GM19025 (cell line): ENCODE measurements around the gene ELMOD1.

Source experiments
- ATAC-seq: cut with Tn5 transposase; IDR thresholded peaks from one replicate; pipeline ENCODE4 v1.9.1; 2021; ENCODE audit warnings: mild to moderate bottlenecking, low read depth, moderate library complexity; ENCODE audit not compliant: unreplicated experiment

ELMOD1 gene

DNA sequence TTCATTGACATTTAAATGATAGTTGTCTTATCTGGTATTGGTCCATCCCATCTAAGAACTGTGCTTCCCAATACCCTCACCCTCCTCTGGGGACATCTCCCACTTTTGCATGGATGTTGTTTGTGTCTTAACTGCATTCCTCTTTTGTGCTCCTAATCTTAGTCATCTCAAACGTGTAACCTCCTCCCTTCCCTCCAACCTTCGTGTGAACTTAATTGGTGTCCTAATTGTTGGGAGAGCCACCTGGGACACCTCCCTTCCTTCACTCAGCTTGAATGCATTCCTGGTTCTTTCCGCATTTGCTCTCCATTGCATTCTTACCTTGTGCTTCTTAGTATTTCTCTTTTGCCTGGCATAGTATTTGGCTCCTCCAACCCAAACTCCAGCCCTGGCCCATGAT lies 9.8 kb upstream of the ELMOD1 start:
- ATAC-seq: no peak

DNA sequence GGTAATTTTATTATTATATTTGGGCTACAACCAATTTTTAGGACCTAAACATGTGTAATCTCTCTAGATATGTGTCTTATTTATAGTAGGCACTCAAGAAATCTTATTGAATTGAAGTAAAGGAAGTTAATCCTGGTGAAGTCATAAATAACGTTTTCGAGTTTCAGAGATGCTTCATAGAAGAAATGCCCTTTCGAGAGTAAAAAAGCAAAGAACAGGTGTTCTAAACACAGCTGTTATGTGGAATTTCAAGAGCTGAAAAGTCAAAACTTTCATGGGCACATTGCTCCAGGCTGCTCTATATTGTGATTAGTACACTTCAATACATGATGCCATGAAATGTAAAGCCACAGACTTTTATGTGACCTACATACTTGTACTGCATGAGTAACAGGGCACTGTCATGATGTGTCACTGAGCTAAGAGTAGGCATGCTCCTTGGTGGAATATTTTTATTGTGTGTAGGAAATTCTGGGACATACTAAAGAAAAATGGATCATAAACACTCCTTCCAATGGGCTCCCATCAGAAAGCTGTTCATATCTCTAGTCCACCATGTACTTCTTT lies 7.2 kb upstream of the ELMOD1 start:
- ATAC-seq: no peak

DNA sequence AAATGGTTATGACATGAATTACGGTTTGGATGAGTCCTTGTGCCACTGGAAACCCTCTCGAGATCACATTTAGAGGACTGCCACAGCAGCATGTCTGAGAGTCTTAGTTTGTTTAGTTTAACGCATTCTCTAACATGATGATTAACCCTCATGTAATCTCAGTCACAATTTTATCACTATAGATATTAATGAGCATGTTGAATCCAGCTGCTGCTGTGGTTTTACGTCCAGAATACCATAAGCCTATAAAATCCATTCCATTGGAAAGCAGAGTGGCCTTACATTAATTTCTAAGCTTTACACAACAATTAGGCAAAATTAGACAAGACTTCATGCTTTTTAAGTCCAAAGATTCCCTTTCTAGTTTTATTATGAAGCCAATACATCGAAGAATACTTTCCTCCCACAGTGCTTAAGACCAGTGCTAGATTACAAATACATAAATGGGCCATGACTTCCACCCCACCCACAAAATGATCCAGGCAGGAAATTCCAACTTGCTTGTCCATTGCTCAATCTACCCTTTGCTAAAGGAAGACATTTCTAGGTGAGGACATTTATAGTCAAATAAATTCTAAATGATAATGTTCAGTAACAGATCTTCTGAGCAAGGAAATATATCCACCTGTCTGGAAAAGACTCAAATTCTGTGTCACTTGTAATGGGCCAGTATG lies 3.5 kb upstream of the ELMOD1 start:
- ATAC-seq: no peak

DNA sequence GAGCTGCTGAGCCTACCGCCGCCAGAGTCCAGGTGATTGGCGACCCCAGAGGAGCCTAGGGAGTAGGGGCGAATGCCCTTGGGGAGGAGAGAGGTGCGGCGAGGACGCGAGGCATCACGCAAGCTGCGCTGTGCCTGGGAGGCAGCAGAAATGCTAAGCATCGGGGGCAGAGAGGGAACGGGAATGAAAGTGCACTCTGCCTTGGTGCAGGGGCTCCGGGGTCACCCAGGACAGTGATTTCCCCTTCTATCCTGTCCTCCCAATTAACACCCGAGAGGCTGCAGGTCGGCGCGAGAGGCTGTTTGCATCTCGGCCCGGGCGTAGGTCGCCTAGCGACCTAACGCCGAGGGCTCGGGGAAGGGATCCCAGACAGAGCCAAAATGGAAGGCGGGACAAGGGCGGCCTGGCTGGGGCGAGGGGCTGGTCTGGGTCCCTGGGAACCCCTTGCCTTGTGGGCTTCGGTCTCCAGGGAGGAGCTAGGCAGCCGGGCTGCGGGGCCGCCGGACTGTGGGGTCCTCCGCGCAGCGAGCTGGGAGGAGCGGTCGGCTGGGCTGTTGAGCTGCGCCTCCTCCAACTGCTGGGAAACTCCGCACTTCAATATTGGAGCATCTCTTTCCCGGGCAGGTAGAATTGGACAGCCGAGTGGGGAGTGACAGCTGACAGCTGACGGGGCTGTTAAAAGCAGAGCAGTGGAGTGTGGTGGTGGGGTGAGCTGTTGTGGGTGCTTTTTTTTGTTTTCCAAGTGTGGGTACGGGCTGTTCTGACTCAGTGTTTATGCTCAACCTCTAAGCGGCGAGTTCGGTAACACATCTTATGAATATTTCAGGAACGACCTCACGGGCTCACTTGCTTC lies 657 bp downstream of the ELMOD1 start:
- no peak for ATAC-seq

DNA sequence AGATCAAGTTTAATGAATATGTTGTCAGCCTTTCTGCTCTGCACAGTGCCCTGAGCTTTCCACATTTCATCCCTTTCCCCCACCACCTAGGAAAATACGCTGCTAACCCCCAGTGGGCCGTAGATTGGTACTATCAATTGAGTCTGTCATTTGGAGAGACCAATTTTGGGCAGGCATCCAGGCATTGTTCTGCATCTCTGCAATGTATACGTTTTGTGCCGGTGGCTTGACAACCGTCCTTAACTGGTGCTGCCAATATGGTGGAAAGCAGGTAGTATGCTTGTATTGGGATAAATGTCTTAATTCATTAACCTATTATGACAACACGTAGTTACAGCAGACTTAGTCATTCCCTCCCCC lies 1.3 kb downstream of the ELMOD1 start:
- no peak for ATAC-seq

DNA sequence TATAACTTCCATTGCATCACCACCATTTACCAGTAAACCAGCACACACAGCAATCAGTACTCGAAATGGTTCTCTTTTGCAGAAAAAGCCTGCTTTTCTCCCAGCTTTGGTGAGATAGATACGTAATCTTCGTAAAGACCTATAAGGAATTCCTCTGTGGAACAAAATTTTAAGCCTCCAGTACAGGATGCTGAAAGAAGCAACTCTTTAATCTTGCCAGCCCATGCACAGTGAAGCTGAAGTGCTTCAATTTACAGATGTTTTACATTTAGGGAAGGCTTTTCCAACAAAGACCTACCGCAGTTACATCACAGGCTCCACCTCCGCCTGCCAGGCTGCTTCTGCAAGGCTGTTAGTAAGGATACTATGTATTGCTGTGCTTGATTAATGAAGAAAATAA lies 1.9 kb downstream of the ELMOD1 start:
- ATAC-seq: no peak

DNA sequence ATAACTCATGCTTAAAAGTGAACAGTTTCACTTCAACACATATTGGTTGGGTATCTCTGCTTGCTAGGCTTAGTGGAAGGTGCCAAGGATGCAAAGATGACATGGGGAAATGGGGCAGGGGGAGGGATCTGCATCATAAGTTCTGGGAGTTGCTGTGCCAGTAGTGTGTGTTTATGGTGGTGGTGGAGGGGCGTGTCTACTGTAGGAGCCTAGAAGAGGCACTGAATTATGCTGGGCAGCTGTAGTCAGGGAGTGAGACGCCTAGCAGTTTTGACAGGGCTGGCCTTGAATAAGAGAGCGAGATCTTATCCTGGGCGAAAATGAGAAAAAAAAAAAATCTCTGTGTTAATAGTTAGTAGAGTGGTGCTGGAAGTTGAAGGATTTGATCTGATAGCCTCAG lies 3.0 kb downstream of the ELMOD1 start:
- ATAC-seq: no peak

DNA sequence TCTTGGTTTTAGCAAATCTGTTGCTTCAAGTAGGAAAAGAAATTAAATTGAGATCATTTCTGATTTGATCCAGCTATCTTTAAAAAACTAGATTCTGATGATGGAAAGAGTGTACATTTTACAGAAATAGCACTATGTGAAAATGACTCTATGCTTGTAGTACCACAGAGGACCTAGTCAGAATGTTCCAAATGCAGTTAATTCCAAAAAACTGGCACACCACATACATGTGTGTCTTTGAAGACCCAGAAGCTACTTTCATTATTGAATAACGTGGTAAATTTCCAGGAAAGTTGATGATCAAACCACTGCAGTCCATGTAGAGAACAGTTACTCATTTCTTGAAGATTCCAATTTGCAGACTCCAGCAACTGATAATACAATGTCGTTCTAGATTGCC lies 3.8 kb downstream of the ELMOD1 start:
- no peak for ATAC-seq

DNA sequence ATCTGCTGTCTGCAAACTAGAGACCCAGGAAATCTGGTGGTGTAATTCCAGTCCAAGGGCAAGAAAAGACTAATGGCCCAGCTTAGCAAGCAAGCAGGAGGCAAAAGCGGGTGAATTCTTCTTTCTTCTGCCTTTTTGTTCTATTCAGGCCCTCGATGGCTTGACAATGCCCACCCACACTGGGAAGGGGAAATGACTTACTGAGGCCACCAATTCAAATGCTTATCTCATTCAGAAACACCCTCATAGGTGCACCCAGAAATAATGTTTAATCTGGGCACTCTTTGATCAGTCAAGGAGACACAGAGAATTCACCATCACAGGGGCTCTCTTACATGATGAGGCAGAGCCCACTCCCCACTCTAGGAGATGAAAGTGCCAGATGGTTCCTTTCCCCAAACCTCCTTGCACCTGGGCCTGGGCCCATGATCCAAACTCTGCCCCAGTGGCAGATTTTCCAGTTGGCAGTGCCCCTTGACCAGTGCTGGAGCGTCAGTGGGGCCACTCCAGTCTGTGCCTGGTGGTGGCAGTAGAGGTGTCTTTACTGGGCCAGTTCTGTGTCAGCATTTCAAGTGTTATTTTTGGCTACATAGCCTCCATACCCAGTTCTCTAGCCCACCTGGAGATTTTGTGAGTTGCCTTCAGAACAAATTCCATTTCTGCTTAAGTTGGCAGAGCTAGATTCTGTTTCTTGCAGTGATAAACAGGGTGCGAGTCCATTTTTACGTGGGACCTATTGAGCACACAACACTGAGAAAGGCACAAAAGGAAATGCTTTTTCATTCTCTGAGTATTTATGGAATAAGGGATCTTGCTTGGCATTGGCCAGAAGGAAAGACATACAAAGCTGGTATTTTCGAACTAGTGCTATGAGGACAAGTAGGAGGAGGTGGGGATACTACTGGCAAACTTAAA lies 7.5 kb downstream of the ELMOD1 start:
- ATAC-seq: no peak

DNA sequence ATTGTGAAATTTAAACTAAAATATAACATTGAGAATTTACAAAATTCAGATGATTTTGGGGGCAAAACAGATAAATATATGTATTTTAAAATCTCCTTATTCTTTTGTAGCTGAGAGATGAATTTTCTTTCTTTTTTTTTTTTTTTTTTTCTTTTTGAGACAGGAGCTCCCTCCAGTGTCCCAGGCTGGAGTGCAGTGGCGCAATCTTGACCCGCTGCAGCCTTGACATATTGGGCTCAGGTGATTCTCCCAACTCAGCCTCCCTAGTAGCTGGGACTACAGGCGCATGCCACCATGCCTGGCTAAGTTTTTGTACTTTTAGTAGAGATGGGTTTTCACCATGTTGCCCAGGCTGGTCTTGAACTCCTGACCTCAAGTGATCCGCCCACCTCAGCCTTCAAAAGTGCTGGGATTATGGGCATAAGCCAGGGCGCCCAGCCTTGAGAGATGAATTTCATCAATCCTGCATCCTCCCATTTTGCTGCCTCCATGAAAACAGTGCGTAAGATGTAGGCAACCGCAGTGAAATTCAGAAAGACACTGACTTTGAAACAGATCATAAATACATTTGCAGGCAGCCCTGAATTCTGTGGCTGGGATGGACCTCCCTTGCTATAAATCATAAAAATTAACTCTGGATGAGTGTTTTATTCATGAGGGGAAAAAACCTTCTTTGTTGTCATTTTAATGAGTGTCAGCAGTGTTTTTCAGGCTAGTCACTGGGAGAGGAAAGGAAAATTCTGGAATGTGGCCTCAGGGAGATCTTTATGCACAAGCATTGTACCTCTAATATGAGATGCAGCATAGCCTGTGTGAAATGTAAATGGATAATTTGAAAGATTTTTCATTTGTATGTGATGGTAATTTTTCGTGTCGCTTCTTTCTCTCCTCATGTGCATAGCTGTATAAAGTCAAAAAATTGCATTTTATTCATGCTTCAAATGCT lies 14.4 kb downstream of the ELMOD1 start:
- no peak for ATAC-seq

DNA sequence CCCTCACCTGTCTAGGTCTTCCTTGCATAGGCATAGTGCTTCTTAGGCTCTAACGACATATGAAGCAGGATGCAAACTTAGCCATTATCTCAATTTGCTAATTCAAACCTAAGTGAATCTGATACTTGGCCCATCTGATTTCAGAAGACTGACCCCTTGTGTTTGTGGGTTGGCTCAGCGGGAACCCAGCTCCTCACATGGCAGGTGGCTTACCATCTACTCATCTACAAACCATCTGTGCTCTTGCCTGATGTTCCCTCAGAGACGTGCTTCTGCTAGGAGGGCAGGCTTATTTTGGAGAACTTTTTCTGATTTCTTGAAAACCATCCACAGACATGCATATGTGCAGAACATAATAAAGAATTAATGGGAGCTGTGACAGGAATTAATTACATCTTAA lies 15.2 kb downstream of the ELMOD1 start:
- ATAC-seq: no peak

DNA sequence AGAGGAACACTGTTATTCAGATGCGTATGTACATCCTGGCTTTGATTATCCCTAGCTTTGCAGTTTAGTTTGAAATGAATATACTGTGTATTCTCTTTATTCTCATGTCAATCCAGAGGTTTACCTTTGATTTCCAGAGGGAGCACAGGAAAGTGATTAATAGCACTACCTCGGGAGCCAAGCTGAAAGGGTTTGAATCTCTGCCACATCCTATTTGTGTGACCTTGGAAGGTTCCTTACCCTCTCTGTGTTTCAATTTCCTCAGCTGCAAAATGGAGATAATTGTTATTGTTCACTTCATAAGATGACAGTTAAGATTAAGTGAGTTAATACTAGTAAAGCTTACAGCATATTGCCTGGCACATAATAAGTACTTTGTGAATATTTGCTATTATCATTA lies 17.9 kb downstream of the ELMOD1 start:
- ATAC-seq: no peak

DNA sequence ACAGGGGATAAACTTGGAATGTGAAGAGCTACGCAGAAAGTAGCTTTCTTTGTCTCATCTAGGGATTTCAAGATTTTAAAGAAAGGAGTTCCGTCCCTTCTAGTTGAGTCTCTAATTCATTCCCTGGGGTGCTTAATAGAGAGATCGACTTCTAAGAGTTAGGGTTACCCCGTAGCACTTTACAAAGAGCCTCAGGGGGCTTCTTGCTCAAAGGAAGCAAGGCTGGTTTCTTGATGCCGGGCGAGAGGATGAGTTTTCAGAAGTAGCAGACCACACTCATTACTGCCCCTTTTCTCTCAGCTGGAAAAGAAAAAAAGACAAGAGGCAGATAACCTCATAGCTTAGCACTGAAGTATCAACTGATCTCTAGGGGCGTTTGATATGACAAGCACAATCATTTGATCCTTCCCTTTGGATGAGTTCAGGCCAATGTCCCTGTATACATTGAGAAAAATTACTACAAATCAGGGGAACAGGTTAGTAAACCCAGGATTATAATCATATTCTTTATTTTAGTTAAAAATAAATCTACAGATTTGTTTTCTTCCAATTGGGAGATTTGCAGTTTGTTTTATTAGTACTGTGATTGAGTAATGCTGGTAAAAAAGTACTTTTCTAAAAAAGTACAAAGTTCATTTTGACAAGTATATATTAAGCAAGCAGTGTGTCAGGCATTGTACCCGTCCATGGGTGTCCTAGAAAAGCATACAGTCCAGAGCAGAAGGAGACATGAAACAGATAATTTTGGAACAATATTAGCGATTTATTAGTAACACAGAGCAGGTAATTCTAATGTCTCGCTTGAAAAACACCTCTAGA lies 18.7 kb downstream of the ELMOD1 start:
- no peak for ATAC-seq

DNA sequence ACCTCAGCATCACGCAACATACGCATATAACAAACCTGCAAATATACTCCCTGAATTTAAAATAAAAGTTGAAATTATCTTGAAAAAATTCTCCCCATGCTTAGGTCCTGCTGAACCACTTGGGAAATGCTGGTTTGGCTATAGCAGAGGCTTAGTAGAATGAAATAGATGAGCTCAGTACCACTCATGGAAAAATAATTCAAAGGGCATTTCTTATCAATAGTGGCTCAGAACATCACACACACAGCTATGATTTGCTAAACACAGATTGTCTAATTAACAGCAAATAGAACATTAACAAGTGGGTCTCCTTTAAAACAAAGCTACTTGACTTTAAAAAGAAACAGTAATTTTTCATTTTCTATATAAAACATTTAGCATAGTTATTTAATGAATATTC lies 21.5 kb downstream of the ELMOD1 start:
- no peak for ATAC-seq

DNA sequence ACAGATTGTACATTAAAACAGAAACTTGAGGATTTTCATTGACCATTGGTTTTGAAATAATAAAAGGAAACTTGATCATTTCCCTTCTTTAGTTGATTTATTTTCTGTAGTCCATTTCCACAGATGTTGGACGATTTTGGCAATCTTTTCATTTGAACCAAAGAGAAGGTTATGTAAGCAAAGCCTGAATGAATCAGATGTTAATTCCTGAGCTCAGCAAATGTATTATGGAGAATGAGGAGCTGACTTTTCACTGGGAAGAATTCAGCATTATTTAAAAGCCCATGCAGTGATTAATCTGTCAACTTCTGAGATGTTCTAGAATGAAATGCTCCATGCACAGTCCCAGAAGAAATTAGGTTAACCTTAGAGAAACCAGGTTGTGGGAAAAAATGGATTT lies 29.0 kb downstream of the ELMOD1 start:
- ATAC-seq: no peak

DNA sequence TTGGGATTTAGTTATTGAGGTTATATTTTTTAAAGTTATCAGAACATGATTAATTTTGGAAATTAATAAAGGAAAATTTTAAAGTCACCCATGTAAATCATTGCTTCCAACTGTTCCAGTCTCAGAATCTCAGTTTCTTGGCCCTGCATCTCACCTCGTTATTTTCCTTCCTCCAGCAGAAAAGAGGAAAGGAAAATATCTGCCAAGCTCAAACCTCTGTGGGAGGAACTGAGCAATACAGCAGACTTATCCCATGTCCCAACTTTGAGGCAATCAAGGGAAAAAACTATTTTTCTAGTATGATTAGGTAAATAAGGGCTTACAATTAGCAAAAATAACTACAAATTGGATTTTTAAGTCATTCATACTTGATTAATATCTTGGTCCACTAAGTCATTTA lies 30.1 kb downstream of the ELMOD1 start:
- ATAC-seq: no peak

DNA sequence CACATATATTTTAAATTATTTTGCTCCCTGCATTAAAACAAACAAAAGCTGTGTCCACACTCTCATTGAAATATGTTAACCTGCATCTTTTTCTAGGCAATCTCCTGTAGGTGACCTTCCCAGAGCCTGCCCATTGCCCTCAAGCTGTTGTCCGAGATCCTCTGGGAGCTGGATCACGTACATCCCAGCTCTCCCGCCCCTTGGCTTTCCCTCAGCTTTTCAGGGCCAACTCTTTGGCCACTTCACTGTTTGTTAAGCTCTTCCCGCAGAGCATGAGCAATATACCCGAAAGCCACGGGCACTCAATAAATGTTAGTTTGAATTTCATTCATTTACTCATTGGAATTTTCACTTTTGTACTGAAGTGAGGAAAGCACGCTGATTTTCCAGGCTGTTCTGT lies 32.2 kb downstream of the ELMOD1 start:
- no peak for ATAC-seq

DNA sequence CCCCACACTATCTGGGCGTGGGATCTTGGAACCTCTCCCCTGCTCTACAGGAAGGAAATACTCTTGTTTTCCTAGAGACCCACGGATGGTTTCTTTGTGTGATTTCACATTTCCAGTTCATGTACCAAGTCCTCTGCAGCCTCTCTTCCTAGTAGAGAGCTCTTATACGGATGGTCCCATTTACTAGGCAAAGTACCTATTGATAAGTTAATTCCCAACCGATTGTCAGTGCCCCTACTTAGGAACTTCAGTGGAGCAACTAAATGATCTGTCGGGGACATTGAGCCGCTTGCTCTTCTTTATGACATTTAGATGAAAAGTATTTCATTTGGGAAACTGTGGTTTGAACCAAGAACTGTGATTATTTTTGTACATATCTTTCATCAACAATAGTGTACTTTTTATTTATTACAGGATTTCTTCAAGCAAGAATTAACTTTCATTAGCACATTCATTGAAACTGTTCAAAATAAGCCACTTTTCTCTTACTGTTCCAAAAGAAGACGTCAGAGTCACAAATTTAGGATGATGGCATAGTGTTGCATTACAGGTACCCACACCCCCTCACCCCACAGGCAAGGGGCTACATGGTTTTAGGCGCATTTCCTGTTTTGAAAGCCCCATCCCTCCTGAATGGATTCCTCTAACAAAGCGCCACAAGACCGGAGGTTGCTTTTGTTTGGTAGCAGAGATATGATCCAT lies 34.2 kb downstream of the ELMOD1 start:
- no peak for ATAC-seq

DNA sequence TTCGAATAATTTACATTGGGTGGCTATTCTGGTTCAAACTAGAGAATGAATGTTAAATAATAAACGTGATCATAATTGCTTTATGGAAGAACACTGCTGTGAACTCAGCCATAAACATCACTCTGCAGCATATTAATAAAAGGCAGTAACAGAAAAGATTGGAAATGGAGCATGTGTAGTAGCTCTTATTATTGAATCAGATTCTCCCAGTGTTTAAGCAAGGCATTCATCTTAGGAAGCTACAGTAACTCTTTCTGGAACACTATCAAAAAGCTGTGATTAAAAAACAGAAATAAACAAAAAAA lies 34.7 kb downstream of the ELMOD1 start:
- no peak for ATAC-seq
